Endometrium (tissue), 2 donors: ENCODE data around the gene COMMD8.
"Not testable (repeated sequence)": the region's sequence is repeated elsewhere in the genome, so short reads cannot be mapped to it uniquely, and the experiment has no call there.

ENCODE experiments used
- FAIRE-seq: peaks from 2 replicates; lab custom pipeline; 2012; peaks lifted over from hg19 to GRCh38; lab: Jason Lieb, UNC
- donor health status: control.
- donor health status: control.

Gene COMMD8

GRCh38 chr4:47463235-47463956 is at the start of gene COMMD8:
TSS of gene COMMD8 (minus strand) at chr4:47463702. CDS start at chr4:47463651, 51 bp downstream.
- FAIRE-seq: peak; percentile 85

GRCh38 chr4:47510506-47511143 is 47.1 kb upstream of the COMMD8 start:
- peak; percentile 72 for FAIRE-seq

GRCh38 chr4:47505666-47506065 is 42.2 kb upstream of the COMMD8 start:
- no peak for FAIRE-seq

- no peak for FAIRE-seq
Observed at GRCh38 chr4:47505147-47505546, 41.6 kb upstream of the COMMD8 start.

DNA sequence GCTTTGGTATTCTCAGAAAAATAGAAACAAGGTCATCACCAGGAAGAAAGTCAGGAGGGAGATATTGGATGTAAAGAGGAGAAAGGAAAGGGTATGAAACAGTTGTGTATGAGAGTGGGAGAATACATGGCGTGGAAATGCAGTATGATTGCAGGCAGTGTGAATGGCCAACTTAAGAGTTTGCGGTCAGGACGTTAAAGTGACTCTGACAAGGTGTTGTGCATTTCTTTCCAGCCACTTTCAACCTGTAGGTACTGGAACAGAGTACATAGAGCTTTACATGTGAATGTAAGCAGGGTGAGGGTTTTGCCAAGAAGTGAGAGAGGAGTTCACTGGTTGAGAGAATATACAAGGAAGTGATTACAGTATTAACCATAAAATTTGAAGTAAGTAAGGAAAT is 37.3 kb upstream of the COMMD8 start:
- FAIRE-seq: no peak

DNA sequence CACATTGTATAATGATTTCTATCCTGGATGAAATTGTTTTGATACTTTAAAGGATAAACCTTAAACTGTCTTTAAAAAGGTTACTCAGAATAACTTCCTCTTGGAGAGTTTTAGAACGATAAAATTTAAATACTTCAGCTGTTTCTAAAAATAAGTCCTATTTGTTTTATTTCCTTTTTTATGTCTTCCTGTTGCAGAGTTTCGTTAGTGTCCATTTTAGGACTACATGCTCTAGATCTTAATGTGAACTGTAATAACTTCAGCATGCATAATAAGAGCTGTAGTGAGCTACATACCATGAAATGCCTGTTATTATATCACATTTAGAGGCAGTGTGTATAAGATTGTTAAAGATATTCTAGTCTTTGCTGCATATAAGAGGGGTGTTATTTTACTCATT is 36.2 kb upstream of the COMMD8 start:
- FAIRE-seq: peak; percentile 89

- no peak for FAIRE-seq
Observed at GRCh38 chr4:47498899-47499298, 35.4 kb upstream of the COMMD8 start.

DNA sequence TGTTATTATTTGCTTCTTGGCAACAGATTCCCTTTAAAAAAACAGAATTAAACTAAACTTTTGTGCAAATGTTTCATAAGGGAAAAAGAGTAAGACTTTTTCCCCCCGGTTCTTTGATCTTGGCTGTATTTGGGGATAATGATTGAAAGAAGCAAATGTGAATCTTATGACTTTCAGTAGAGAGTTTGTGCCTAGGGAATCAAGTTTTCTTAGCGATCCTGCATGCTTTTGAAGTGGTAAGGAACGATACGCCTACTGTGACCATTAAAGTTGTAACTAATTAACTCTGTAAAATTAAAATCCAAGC is 30.6 kb upstream of the COMMD8 start:
- FAIRE-seq: peak; percentile 55

DNA sequence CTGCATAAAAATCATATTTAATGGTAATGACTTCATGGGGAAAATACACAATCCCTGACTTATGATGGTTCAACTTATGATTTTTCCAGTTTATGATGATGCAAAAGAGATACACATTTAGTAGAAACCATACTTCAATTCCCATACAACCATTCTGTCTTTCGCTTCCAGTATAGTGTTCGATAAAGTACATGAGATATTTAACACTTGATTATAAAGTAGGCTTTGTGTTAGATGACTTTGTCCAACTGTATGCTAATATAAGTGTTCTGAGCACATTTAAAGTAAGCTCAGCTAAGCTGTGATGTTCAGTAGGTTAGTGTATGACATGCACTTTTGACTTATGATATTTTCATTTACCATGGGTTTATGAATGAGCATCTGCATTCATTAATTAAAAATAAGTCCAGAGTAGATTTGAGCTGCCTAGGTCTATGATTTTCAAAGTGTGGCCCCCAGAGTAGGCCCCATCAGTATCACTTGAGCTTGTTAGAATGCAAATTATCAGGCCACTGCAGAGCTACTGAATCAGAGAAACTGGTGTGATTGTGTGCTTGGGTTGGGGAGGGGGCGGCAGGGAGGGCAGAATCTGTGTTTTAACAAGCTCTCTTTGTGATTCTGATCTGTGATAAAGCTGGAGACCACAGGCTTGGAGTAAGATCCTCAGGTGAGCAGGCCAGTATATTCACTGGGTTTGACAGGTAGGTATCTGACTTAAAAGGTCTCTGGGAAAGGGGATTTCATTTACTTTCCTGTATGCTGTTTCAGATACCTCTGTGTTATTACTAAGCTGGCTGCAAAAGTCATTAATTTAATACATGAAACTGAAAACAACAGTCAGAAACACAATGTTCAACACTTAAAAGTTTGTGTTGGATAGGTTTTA is 30.0 kb upstream of the COMMD8 start:
- no peak for FAIRE-seq

DNA sequence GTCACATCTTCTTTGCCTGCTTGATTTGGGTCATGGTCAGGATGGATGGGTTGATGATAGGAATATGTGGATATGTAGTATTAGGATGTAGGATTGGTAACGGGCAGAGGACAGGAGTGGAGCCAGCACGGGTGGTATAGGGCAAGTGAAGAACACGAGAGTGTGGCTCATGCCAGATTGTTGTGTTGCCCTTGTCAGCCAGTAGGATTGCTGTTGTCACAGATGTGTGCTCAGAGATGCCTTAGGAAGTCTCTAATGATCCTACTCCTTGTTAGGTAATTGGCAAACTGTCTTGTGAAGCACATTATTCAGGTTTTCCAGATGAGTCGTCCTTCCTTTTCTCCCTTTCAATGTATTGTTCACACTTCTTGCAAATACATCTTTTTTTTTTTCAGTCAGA is 27.0 kb upstream of the COMMD8 start:
- no peak for FAIRE-seq

DNA sequence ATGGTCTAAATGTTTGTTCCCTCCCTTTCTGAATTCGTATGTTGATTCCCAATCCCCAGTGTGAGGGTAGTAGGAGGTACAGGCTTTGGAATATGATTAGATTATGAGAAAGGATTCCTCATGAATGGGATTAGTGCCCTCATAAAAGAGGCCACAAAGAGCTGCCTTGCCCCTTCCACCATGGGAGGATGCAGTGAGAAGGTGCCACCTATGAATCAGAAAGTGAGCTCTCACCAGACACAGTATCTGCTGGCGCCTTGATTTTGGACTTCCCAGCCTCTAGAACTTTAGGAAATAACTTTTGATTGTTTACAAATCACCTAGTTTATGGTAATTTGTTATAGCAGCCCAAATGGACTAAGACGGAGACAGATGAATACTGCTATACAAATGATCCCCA is 25.2 kb upstream of the COMMD8 start:
- FAIRE-seq: no peak

GRCh38 chr4:47486727-47487126 is 23.2 kb upstream of the COMMD8 start:
- FAIRE-seq: not testable (repeated sequence)

GRCh38 chr4:47486231-47486673 is 22.8 kb upstream of the COMMD8 start:
- FAIRE-seq: no peak

- no peak for FAIRE-seq
Observed at GRCh38 chr4:47485768-47486167, 22.3 kb upstream of the COMMD8 start.

- peak; percentile 80 for FAIRE-seq
Observed at GRCh38 chr4:47485047-47485692, 21.7 kb upstream of the COMMD8 start, which contains the start of gene ATP10D. TSS of gene ATP10D (plus strand) at chr4:47485275. CDS start at chr4:47512541, 27,266 bp downstream.

GRCh38 chr4:47484168-47484567 is 20.7 kb upstream of the COMMD8 start:
- no peak for FAIRE-seq

DNA sequence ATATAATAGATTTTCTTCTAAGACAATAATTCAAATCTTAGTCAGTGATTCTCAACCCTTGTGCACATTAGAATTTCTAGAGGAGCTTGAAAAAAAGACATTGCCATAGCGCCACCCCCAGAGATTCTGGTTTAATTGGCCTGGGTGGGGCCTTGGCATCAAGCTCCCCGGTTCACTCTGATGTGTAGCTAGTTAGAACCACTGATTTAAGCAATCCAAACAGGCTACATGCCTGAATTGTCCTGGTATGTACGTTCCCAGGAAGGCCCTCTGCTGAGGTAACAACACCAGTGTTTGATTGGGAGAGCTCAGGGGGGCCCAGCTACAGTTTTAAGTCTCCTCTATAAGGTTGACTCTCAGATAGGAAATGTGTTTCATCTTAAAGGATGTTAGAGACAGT is 20.2 kb upstream of the COMMD8 start:
- no peak for FAIRE-seq

DNA sequence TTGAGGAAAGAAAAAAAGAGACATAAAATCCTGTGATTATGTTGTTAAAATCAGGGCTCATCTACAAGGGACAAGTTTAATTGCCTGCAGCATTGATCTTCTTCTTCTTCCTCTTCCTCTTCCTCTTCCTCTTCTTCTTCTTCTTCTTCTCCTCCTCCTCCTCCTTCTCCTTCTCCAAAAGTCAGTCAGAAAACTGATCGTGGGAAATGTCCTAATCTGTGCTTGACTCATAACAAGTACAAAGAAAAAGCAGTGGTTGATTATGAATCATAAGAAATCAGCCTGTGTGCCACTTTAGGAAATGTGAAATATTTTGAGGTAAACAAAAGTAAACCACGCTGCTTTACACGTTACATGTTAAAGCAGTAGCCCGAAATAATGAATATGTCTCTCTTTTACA is 18.8 kb upstream of the COMMD8 start:
- FAIRE-seq: no peak

DNA sequence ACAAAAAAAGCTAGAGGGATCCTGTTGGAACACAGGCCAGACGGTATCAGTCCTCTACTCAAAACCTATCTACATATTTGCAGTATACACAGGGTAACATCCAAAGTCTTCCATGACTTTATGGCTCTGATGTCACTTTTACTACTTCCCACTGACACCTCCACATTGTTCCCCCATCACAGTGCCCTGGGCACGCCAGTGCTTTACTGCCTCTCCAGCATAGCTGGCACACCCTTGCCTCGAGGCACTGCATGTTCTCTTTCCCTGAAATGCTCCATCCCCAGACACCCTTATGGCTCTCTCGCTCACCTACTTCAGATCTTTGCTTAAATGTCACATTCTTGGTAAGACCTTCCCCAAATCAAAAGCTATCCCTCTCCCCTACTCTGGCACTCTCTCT is 15.3 kb upstream of the COMMD8 start:
- no peak for FAIRE-seq

GRCh38 chr4:47475411-47475810 is 11.9 kb upstream of the COMMD8 start:
- no peak for FAIRE-seq

DNA sequence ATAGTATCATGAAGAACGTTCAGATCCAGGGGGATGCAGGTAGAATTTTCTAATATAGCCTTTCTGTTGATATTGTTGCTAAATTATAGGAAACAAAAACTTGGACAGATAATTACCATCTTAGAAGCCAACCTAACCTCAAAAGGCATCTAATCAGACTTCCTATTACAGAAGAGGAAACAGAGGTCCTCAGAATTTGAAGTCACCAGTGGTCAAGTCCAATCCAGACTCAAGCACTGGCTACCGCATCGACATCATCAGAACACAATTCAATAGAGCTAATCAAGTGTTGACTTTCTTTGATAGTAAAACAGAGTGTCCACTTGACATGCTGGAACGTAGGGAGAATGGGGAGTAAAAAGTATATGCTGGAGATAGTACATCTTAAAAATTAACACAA is 11.3 kb upstream of the COMMD8 start:
- no peak for FAIRE-seq

DNA sequence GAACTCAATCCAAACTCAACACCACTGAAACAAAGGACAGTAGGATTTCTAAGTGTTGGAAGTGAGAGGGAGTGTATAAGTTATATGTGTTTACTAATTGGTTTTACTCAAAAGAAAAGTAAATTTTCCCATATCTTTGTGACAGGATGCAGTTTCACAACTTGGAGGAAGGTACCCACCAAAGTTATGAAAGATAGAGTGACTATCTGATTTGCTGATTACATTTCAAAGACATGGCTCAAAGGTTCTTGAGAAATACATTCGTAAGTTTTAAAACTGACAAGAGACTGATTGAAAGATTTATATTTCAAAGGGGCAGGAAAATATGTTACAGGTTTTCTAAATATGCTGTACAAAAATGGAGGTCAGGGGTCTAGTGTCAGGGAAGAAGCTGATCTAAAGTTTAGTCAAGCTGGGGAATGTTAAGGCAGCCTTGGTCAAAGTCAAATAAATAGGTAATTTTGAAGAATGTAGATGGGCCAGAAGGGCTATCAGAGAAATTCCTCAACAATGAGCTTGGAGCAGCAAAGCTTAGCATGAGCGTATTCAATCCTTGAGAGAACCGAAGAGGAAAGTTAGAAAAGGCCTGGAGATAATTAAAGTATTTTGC is 9.7 kb upstream of the COMMD8 start:
- FAIRE-seq: no peak
